ENCODE results near the gene NINJ2.
"Not testable (repeated sequence)": the region's sequence is repeated elsewhere in the genome, so short reads cannot be mapped to it uniquely, and the experiment has no call there.

NINJ2 gene

GRCh38 chr12:639988-640387 is 23.3 kb downstream of the NINJ2 start:
- DNase-seq: no peak

GRCh38 chr12:639566-639965 is 23.7 kb downstream of the NINJ2 start:
- no peak for DNase-seq

GRCh38 chr12:638953-639557 is 24.2 kb downstream of the NINJ2 start:
- no peak for DNase-seq

- DNase-seq: no peak
Measured at GRCh38 chr12:636632-637031, 26.6 kb downstream of the NINJ2 start.

GRCh38 chr12:633731-634130 is 29.5 kb downstream of the NINJ2 start:
- DNase-seq: no peak

- DNase-seq: no peak
Measured at GRCh38 chr12:632102-632696, 31.0 kb downstream of the NINJ2 start.

GRCh38 chr12:630656-631632 is 32.3 kb downstream of the NINJ2 start:
- DNase-seq: no peak

- not testable (repeated sequence) for DNase-seq
Measured at GRCh38 chr12:628742-629078, 34.5 kb downstream of the NINJ2 start.

GRCh38 chr12:627863-628741 is 35.1 kb downstream of the NINJ2 start:
- no peak for DNase-seq

GRCh38 chr12:627285-627684 is 36.0 kb downstream of the NINJ2 start:
- no peak for DNase-seq

- DNase-seq: no peak
Measured at GRCh38 chr12:625998-626397, 37.2 kb downstream of the NINJ2 start.

GRCh38 chr12:623865-624372 is 39.3 kb downstream of the NINJ2 start:
- no peak for DNase-seq

GRCh38 chr12:623172-623864 is 39.9 kb downstream of the NINJ2 start:
- no peak for DNase-seq

GRCh38 chr12:622416-622815 is 40.8 kb downstream of the NINJ2 start:
- DNase-seq: no peak

GRCh38 chr12:619346-619745 is 43.9 kb downstream of the NINJ2 start:
- DNase-seq: no peak

- DNase-seq: no peak
Measured at GRCh38 chr12:618605-619004, 44.6 kb downstream of the NINJ2 start.

GRCh38 chr12:617304-617915 is 45.8 kb downstream of the NINJ2 start:
- no peak for DNase-seq

GRCh38 chr12:615620-616019 is 47.6 kb downstream of the NINJ2 start:
- DNase-seq: no peak

GRCh38 chr12:614411-614970 is 48.8 kb downstream of the NINJ2 start:
- DNase-seq: no peak

- DNase-seq: no peak
Measured at GRCh38 chr12:613996-614395, 49.2 kb downstream of the NINJ2 start.

GRCh38 chr12:612886-613285 is 50.4 kb downstream of the NINJ2 start:
- no peak for DNase-seq

All from NCI-H1092 (cell line).